GM19193 (cell line): ENCODE measurements around the gene OLIG1.

Source experiments
- POLR2A ChIP-seq: IDR thresholded peaks from 4 replicates; pipeline ENCODE4 v1.6.1; 2011; ENCODE audit not compliant: insufficient read depth, insufficient read length; ENCODE audit errors: extremely low read depth

The OLIG1 gene

GRCh38 chr21:33027401-33028286 is 42.3 kb upstream of the OLIG1 start:
- TF ChIP-seq POLR2A = no peak

- TF ChIP-seq POLR2A = no peak
These were observed 41.7 kb upstream of the OLIG1 start for GRCh38 chr21:33028287-33028670.

GRCh38 chr21:33028773-33029384 is 41.1 kb upstream of the OLIG1 start:
- TF ChIP-seq POLR2A = no peak

GRCh38 chr21:33029385-33029921 is 40.5 kb upstream of the OLIG1 start:
- TF ChIP-seq POLR2A = no peak

GRCh38 chr21:33029975-33030461 is 39.9 kb upstream of the OLIG1 start:
- TF ChIP-seq POLR2A = no peak

- TF ChIP-seq POLR2A = no peak
These were observed 39.3 kb upstream of the OLIG1 start for GRCh38 chr21:33030633-33031032.

GRCh38 chr21:33031152-33031911 is 38.6 kb upstream of the OLIG1 start:
- TF ChIP-seq POLR2A = no peak

GRCh38 chr21:33032434-33033047 is 37.4 kb upstream of the OLIG1 start:
- no peak for TF ChIP-seq POLR2A

- TF ChIP-seq POLR2A = no peak
These were observed 36.6 kb upstream of the OLIG1 start for GRCh38 chr21:33033094-33033951.

GRCh38 chr21:33033961-33034413 is 36.0 kb upstream of the OLIG1 start:
- no peak for TF ChIP-seq POLR2A

- no peak for TF ChIP-seq POLR2A
These were observed 34.8 kb upstream of the OLIG1 start for GRCh38 chr21:33035147-33035546.

- no peak for TF ChIP-seq POLR2A
These were observed 33.3 kb upstream of the OLIG1 start for GRCh38 chr21:33036430-33037162.

GRCh38 chr21:33037501-33037900 is 32.4 kb upstream of the OLIG1 start:
- no peak for TF ChIP-seq POLR2A
